MM.1S (cell line): ENCODE results near the gene ANXA10.

Source experiments
- CTCF ChIP-seq: fragments of 300-600 bp; sonication (generic); IDR thresholded peaks from 2 replicates; pipeline ENCODE4 v1.5.1; 2016; ENCODE audit warnings: antibody characterized with exemption, low read length, mixed read lengths
- EZH2 ChIP-seq: fragments of 300-600 bp; sonication (generic); optimal IDR thresholded peaks from 2 replicates; pipeline ENCODE3; 2017; ENCODE audit warnings: low read depth, mild to moderate bottlenecking, antibody characterized with exemption, low read length, mixed read lengths
- EZH2phosphoT487 ChIP-seq: fragments of 300-600 bp; sonication (generic); IDR thresholded peaks from 2 replicates; pipeline ENCODE4 v1.6.1; 2018; ENCODE audit warnings: antibody characterized with exemption, low read length

- TF ChIP-seq CTCF, result no peak
- no peak for TF ChIP-seq EZH2
- no peak for TF ChIP-seq EZH2phosphoT487
Observed at GRCh38 chr4:168109527-168109926, 17.2 kb downstream of the ANXA10 start.
